ENCODE results near the gene ZNF892.
"Not testable (repeated sequence)": the region's sequence is repeated elsewhere in the genome, so short reads cannot be mapped to it uniquely, and the experiment has no call there.

ZNF892 gene

DNA sequence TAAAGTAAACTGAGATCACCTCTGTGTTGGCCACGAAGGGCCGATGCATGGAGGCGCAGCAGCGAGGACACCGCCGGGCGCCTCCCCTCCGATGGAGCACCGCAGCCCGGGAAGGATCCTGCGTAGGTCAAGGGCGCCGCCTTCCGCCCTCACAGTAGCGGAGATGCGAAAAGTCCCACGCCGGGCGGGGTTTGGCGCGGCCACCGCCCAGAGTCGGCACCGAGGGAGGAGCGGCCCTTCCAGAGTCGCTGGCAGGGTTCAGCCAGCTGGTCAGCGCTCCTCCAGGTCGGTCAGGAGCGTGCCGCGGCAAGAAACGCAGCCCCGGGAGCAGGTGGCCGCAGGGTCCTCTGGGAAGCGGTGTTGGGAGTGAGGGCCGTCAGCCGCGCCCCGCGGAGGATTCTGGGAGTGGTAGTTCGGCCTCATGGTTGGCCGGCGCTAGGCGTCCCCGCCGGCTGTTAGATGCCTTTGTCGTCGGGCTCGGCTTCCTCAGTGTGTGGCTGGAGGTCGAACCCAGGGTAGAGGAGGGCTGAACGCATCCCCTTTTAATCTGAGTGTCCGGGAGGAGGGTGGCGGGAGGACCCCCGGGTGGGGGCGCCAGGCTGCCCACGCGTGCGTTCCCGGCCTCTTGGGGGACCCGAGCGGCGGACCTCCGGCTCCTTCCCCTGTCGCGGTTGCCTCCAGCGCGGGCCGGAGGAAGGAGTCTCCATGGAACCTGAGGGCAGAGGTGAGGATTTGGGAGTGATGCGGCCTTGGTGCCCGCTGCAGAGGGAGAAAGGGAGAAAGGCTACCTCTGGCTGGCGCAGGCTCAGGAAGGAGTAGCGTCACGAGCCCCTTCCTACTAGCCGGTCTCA, at the start of gene ZNF892:
TSS of gene ZNF892 (plus strand) at position 411 of the 851 bp plus-strand sequence. CDS start at position 706, 295 bp downstream.
- peak; percentile 77 for DNase-seq

GRCh38 chr2:95158441-95158840, 48.9 kb upstream of the ZNF892 start:
- no peak for DNase-seq

DNA sequence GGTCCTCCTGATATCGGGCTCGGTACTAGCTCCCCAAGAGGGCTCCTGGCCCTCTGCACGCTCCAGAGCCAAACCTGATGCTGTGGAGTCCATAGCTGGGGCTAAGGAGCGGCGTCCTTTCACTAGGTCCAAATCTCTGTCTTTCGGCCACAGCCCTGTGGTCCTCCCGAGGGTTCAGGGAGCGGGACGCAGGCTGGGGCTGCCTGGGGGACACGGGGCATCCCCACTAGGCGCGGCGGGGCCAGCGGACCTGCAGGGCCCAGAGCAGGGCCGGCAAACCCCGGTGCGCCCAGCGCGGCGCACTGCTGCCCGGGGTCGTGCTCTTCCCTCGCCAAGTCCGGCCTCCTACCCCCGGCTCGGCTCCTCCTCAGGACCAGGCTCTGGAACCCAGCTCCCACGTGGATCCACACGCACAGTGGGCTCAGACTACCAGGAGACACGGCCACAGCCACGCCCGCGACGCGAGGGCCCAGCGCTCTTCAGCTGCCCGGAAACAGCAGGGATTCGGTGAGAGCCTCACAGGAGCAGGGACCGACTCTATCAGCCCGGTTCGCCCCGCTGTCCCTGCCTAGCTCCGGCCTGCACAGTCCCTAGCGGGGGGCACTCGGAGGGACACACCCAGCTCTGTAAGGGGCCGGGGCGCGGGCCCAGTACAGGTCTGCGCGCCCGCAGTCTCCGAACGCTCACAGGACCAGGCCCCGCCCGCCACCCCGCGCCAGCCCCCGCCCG, 48.3 kb upstream of the ZNF892 start:
- DNase-seq = peak; percentile 60

DNA sequence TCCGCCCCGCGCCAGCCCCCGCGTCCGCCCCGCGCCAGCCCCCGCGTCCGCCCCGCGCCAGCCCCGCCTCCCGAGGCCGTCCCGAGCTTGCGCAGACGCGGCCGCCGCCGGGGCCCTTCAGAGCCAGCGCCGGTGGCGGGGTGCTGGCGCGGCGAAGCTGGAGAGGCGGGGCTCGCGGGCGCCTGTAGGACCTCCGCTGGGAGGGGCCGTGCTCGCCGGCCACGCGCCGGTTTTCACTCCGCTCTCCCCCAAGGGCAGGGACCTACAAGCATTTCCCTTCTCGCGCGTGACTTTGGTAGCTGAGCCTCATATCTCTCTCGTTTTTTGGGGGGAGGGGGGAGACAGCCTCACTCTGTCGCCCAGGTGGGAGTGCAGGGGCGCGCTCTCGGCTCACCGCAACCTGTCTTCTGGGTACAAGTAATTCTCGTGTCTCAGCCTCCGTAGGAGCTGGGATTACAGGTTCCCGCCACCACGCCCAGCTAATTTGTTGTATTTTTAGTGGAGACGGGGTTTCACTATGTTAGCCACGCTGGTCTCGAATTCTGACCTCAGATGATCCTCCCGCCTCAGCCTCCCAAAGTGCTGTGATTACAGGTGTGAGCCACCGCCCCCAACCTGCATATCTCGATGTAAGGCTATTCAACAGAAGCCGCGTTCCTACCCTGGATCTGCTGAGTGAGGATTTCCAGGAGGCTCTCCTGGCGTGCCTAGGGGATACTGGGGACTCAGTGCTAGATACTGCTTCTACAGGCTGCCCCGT, 47.5 kb upstream of the ZNF892 start, which contains the start of gene ZNF514:
TSS of gene ZNF514 (minus strand) at position 159 of the 760 bp plus-strand sequence. CDS start 6,595 bp downstream, outside the sequence.
- peak; percentile 62 for DNase-seq

- no peak for DNase-seq
Measured at GRCh38 chr2:95165030-95165370, 42.3 kb upstream of the ZNF892 start.

DNA sequence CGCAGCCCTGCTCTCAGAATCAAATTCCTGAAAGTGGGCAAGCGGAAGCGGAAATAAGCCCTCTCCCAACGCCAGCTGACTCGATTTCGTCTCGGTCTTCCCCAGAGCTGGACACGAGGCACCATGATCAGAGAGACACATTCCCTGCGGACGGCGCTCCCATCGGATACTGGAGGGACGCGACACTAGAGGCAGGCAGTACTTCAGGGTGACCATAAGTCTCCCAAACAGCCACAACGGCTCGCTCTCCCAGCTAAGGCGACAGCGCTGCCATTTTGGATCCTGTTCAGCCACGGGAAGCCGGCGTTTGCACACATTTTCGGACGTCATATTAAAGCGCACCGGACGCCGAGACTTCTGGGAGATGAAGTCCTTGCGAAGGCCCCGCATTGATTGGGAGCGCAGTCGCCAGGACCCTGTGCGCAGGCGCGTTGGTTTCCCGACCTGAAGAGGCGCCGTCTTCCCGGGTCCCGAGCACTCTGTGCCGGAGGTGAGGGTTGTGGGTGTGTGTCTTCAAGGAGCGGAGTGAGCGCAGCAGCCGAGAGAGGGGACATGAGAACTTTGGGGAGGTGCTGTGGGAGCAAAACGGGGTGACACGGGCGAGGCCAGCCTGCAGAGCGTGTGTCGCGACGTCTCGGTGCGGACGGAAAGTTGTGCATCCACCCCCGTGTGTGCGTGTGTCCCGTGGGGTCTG, 41.8 kb upstream of the ZNF892 start, which contains the start of gene ZNF2:
TSS of gene ZNF2 (plus strand) at position 439 of the 694 bp plus-strand sequence. CDS start 10,418 bp downstream, outside the sequence.
- peak; percentile 95 for DNase-seq

- peak; percentile 9 for DNase-seq
Measured at GRCh38 chr2:95166065-95166763, 41.1 kb upstream of the ZNF892 start.

- DNase-seq = no peak
Measured at GRCh38 chr2:95171902-95172301, 35.4 kb upstream of the ZNF892 start.

DNA sequence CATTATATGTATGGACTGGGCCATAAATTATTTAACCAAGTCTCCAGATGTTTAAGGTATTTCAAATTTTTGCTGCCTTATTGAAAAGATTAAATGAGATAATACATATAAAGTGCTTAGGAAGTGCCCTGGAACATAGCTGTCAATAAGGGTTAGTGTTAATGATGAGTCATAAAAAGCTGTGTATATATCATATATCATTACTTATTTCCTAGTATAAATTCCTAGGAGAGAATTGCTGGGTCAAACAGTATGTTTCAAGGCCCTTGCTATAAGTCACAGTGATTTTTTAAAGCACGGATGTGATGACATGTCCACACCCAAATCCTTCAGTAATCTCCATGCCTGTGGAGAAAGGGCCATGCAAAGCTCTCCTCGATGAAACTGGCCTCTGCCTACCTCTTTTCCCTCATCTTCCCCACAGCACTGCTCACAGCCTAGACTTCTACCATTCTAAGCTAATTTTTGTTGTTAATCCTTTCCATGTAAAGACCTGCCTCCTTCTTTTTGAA, 33.2 kb upstream of the ZNF892 start:
- no peak for DNase-seq

GRCh38 chr2:95179451-95179850, 27.9 kb upstream of the ZNF892 start:
- DNase-seq = no peak

DNA sequence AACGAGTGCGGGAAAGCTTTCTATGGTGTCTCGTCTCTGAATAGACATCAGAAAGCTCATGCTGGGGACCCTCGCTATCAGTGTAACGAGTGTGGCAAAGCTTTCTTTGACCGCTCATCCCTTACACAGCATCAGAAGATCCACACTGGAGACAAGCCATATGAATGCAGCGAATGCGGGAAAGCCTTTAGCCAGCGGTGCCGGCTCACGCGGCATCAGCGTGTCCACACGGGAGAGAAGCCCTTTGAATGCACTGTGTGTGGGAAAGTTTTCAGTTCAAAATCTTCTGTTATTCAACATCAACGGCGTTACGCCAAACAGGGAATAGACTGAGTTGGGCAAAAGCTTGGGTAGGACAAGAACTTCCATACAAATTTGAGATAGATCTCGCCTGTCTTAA, 25.5 kb upstream of the ZNF892 start:
- no peak for DNase-seq

DNA sequence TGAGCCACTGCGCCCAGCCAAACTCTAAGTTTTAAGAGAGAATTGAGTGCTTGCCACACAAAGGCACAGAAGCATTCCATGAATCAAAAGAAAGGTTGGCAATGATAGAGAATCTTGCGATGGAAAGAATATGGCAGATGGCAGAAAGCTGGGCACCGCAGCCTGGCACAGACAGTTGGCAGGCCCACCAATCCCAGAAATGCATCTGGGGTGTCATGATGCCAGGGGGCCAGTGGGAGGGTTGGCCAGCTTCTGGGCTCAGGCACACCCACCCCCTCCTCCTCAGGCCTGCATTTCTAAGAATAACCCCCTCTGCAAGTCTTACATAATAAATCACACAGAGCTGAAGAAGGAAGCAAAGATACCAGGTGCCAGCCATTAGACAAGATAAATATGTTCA, 22.1 kb upstream of the ZNF892 start:
- DNase-seq = no peak

DNA sequence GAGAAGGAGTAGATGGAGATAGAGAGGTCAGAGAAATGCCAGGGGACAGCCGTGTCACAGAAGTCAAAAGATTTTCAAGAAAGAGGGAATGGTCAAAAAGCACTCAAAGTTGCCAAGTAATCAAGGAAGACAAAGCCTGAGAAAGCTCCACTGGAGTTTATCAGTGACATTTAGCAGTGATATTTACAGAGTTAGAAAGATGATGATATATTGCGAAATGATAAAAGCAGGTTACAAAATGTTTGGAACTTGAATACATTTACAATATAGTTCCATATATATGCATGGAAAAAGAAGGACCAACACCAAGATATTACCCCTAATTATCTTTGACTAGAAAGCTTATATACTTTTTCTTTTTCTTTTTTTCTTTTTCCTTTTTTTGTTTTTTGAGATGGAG, 21.3 kb upstream of the ZNF892 start:
- no peak for DNase-seq

- DNase-seq = not testable (repeated sequence)
Measured at GRCh38 chr2:95192956-95193355, 14.4 kb upstream of the ZNF892 start.

- no peak for DNase-seq
Measured at GRCh38 chr2:95203911-95204310, 3.4 kb upstream of the ZNF892 start.

DNA sequence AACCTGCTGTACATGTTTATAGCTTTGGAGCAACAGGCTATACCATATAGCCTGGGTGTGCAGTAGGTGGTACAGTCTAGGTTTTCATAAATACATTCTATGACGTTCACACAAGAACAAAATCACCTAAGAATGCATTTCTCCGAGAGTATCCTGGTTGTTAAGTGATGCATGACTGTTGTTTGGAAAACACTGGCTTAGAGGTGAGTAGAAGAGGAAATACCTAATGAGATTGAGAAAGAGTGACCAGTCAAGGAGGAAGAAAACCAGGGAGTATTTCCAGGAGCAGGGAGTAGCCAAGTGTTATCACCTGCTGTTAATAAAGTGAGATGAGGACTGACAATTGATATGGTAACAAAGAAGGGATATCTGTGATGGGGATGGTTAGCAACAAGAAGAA, 2.9 kb upstream of the ZNF892 start:
- DNase-seq = no peak

GRCh38 chr2:95206096-95206495, 1.2 kb upstream of the ZNF892 start:
- no peak for DNase-seq

DNA sequence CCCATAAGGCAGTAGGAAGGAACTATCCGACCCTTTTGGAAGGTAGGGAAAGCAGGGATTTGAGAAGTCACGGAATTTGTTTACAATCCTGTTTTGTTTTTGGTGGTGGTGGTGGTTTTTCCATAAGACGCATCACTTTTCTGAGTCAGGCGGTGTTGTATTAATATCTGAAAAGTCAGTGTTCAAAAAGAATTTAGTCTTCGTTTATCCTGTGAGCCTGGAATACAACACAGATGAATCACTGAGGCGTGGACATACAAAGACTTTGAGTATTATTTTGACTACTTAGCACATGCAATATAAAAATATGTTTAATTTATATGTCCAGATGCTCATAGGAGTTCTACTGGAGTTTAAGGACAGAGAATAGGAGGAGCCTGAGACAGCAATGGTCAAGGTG, 785 bp downstream of the ZNF892 start:
- no peak for DNase-seq

GRCh38 chr2:95215018-95215612, 7.8 kb downstream of the ZNF892 start:
- no peak for DNase-seq

DNA sequence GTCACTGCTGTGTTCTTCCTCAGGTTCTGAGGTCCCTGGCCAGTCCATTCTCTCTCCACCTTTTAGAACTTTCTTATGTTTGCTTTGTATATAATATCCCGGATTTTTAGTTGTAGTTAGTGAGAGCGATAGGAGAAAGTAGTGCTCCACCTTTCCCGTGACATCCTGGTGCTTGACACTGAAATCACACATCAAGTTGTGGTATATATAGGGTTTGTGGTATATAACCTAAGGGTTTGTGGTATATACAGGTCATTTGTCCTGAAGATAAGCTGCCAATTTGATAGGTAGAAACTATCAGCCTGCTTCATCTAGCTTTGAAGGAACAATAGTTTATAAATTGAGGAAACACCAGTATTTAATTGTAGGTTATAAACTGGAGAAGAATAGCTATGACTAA, 13.1 kb downstream of the ZNF892 start:
- no peak for DNase-seq

GRCh38 chr2:95225658-95226057, 18.3 kb downstream of the ZNF892 start:
- no peak for DNase-seq

All from COR-L47 (cell line).